Ovary (tissue), 9 donors: Measurements from ENCODE around the gene HPS1. TPM values are rescaled to one million over a fixed set of nuclear protein-coding genes. Genes with fewer than 3 reads are reported as not detected.

ENCODE experiments used
- DNase-seq, 5 donors: peaks; one replicate each; pipeline ENCODE4 v3.0.0-alpha.2; 2019 to 2020
- H3K27ac ChIP-seq, 2 donors: fragments of 200-600 bp; one replicate each; pipeline versions ENCODE4 v1.5.1 to v1.8.0; 2019 to 2022
- H3K27me3 ChIP-seq: fragments of 200-600 bp; one replicate; pipeline ENCODE4 v1.8.0; 2022
- H3K36me3 ChIP-seq: fragments of 200-600 bp; sonication (generic); one replicate; pipeline ENCODE4 v1.5.1; 2019
- H3K4me1 ChIP-seq: one replicate; pipeline ENCODE4 v1.8.1; 2013; ENCODE audit warnings: mild to moderate bottlenecking, moderate library complexity; ENCODE audit not compliant: insufficient read depth
- H3K4me3 ChIP-seq: fragments of 200-600 bp; sonication (generic); one replicate; pipeline ENCODE4 v1.5.1; 2017
- H3K9me3 ChIP-seq, 2 donors: fragments of 200-600 bp in 1 of 2; sonication (generic) in 1 of 2; one replicate each; pipeline versions ENCODE4 v1.5.1 to v1.8.1; 2013 to 2019; ENCODE audit warnings: mild to moderate bottlenecking in 1 of 2, moderate library complexity in 1 of 2
- EP300 ChIP-seq: sonication (generic); formaldehyde crosslinking; IDR thresholded peaks from one replicate; pipeline ENCODE4 v1.6.1; 2017; ENCODE audit warnings: antibody characterized with exemption
- POLR2A ChIP-seq: fragments of 450-650 bp; IDR thresholded peaks from one replicate; pipeline ENCODE4 v1.6.1; 2017; ENCODE audit warnings: antibody characterized with exemption, mild to moderate bottlenecking, moderate library complexity
- WGBS, 3 donors: extraction: QIAGEN DNeasy Blood & Tissue Kit in 1 of 3; methylation state at CpG; one replicate each; pipeline versions ENCODE4 v1.1.5 to v1.1.7; 2013 to 2017; 5-methylcytosine and 5-hydroxymethylcytosine counted together
- intact Hi-C, 4 donors: fragments of 100-400 bp; cut with DNase I; formaldehyde crosslinking; loops; one replicate each; pipeline versions ENCODE4 v1.11.0 to v1.15.1; 2022 to 2023
- polyA plus RNA-seq, 2 donors: library from polyadenylated mRNA; stranded (reverse); fragments of 200-250 nt in 1 of 2; fragments of 350-450 nt in 1 of 2; fragmentation: Illumina TruSeq in 1 of 2; extraction: RNeasy Lipid Tissue Mini Kit (QIAGEN cat#74804) in 1 of 2; gene quantifications; one replicate each; pipeline ENCODE4 v1.2.3, GENCODE V29; 2013 to 2014
- total RNA-seq, 7 donors: library from RNA; depleted of rRNA in 2 of 7; stranded (reverse); fragments of >200 nt in 2 of 7; fragmentation: NEBNext Ultra II Directional in 3 of 7; extraction: Animal tissue kit (Norgen Biotek cat#: 25700) in 3 of 7; gene quantifications; one replicate each; pipeline versions ENCODE4 v1.1.0 to v1.2.4, GENCODE V29; 2016 to 2023
- TF ChIP-seq, protein P1 (sequence below), 3 donors: fragments of 450-650 bp in 2 of 3; fragments of 200-600 bp in 1 of 3; IDR thresholded peaks; one replicate each; pipeline versions ENCODE4 v1.5.1 to v1.8.0; 2016 to 2022; ENCODE audit warnings: antibody characterized with exemption in 3 of 3, mild to moderate bottlenecking in 1 of 3
- donor health status: DM: no; HTN: no; CAD: no; lungs with moderate emphysema.
- donor health status: DM: no; HTN: no; CAD: no.
- donor health status: Bipolar disorder and iron deficiency.
- donor health status: DM: yes; HTN: yes; CAD: no.
- donor health status: DM: no; HTN: no; CAD: no.
- donor health status: DM: yes; HTN: yes; CAD: no.

HPS1 gene
- total and polyA plus RNA-seq, 9 donors = 32.1 to 56.8 (median 38.3) TPM

DNA sequence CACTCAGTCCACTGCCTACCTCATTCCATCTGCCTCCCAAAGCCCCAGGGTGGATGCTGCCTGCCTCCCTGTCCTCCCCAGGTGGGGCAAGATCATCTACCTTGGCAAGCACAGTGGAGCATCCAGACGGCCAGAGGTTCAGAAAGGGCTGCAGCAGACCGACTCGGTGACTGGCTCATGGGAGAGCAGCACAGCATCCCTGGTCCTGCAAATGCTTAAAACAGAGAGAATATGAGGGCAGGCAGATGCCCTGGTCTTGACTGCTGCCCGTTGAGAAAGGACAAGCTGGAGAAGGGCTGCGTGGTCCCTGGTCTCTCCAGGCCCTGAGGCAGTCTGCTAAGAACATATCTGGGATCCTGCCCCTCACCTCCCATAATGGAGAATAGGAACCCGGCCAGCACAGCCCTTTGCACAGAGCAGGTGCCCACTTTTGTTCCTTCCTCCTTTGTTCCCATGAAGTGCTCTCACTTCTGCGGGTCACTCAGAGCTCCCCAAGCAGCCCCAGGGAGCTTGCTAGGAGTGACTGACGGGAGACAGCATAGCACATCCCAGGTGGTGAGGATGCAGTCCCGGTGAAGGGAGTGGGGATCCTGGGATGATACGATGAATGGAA, 1.4 kb downstream of the HPS1 start:
- Histone ChIP-seq H3K4me3 (no peak overlapping the region), H3K27ac (peak overlapping the region in 1 of 2 donors; percentile 88), H3K27me3 (no peaks in the 10 kb centered on the region), H3K36me3 (no peaks in the 10 kb centered on the region), H3K4me1 (peaks cover 4% of the 10 kb centered on the region), H3K9me3 (no peaks in the 10 kb centered on the region)
- 58 to 65% (median 60%) methylated on average over 10 of the region's 10 CpGs for WGBS, 3 donors
- TF ChIP-seq POLR2A (no peak), EP300 (no peak)
- TF ChIP-seq, protein P1, sequence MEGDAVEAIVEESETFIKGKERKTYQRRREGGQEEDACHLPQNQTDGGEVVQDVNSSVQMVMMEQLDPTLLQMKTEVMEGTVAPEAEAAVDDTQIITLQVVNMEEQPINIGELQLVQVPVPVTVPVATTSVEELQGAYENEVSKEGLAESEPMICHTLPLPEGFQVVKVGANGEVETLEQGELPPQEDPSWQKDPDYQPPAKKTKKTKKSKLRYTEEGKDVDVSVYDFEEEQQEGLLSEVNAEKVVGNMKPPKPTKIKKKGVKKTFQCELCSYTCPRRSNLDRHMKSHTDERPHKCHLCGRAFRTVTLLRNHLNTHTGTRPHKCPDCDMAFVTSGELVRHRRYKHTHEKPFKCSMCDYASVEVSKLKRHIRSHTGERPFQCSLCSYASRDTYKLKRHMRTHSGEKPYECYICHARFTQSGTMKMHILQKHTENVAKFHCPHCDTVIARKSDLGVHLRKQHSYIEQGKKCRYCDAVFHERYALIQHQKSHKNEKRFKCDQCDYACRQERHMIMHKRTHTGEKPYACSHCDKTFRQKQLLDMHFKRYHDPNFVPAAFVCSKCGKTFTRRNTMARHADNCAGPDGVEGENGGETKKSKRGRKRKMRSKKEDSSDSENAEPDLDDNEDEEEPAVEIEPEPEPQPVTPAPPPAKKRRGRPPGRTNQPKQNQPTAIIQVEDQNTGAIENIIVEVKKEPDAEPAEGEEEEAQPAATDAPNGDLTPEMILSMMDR (IDR thresholded peaks at IDR 0.05) = no peak
- no peak for DNase-seq
- intact Hi-C loops = no loop called here

DNA sequence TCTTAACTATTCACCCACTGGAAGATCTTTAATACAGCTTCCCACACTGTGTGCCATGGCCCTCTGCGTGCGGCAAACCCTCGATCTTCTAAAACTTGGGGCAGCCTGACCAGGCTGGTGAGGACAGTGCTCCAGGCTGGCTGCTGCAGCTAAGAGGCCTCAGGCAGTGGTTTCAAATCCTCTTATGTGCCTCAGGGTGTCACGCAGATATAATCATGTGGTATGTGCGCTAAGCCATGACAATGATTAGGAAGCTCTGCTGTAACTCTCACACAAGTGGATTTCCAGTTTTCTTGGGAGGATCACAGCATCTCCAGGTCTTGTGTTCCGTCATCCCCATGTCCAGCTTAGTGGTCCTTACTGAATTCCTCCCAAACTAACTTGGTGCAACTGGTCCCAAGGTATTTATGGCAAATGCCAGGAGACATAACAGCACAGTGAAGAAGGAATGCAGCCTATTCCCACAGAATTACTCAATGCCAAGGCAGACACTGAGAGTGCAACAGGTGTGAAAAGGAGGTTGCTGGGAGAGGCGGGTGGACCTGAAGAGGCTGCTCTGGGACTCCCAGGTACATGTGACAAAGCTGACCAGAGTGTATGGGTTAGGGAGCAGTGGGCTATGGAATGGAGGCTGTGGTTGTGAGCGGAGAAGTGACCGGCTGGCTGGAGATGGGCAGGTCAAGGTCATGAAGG, 2.3 kb downstream of the HPS1 start:
- Histone ChIP-seq H3K4me3 (no peak overlapping the region), H3K9me3 (no peaks in the 10 kb centered on the region), H3K36me3 (no peaks in the 10 kb centered on the region), H3K27me3 (no peaks in the 10 kb centered on the region), H3K4me1 (peaks cover 4% of the 10 kb centered on the region), H3K27ac (no peak overlapping the region)
- 85 to 87% (median 87%) methylated on average over 9 of the region's 9 CpGs for WGBS, 3 donors
- intact Hi-C loops = no loop called here
- no peak for DNase-seq
- TF ChIP-seq, protein P1 (IDR thresholded peaks at IDR 0.05) = no peak
- TF ChIP-seq EP300 = no peak
- TF ChIP-seq POLR2A = no peak

DNA sequence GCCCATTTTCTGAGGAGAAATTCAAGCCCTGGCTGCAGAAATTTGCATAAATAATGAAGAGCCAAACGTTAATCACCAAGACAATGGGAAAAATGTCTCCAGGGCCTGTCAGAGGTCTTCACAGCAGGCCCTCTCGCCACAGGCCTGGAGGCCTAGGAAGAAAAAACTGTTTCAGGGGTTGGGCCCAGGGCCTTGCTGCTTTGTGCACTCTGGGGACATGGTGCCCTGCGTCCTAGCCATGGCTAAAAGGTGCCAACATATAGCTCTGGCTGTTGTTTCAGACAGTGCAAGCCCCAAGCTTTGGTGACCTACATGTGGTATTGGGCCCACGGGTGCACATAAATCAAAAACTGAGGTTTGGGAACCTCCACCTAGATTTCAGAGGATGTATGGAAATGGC, 8.0 kb downstream of the HPS1 start:
- 91 to 94% (median 92%) methylated on average over 4 of the region's 4 CpGs for WGBS, 3 donors
- no peaks in the 10 kb centered on the region for H3K27me3 ChIP-seq
- intact Hi-C loops = no loop called here
- no peak overlapping the region for H3K4me3 ChIP-seq
- no peak for DNase-seq
- no peaks in the 10 kb centered on the region for H3K36me3 ChIP-seq
- no peaks in the 10 kb centered on the region for H3K4me1 ChIP-seq
- TF ChIP-seq POLR2A = no peak
- TF ChIP-seq EP300 = no peak
- TF ChIP-seq, protein P1 (IDR thresholded peaks at IDR 0.05) = no peak
- H3K9me3 ChIP-seq = no peaks in the 10 kb centered on the region
- no peak overlapping the region for H3K27ac ChIP-seq

DNA sequence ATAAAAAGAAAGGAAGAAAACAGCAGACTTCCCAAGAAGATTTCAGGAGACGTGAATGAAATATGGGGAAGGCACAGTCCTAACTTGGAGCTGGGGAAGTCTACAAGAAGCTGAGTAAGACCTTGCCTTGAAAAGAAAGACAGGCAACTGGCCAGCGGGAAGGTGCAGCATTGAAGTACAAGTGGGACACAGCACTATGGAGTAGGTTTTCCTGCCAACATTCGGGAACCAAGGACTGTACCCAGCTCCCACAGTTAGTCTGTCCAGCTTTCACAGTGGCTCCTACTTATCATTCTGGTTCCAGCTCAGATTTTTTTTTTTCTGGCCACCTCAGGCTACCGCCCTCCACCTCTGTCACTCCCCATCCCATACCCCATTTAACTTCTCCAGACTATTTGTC, 10.0 kb downstream of the HPS1 start:
- no peaks in the 10 kb centered on the region for H3K27me3 ChIP-seq
- TF ChIP-seq, protein P1 (IDR thresholded peaks at IDR 0.05) = no peak
- TF ChIP-seq EP300 (no peak), POLR2A (no peak)
- intact Hi-C loops = no loop called here
- no peak overlapping the region for H3K27ac ChIP-seq
- H3K9me3 ChIP-seq = no peaks in the 10 kb centered on the region
- 95 to 96% (median 95%) methylated on average over 4 of the region's 4 CpGs for WGBS, 3 donors
- H3K4me1 ChIP-seq = no peaks in the 10 kb centered on the region
- H3K36me3 ChIP-seq = no peaks in the 10 kb centered on the region
- DNase-seq = no peak
- H3K4me3 ChIP-seq = no peak overlapping the region
